ENCODE measurements around the gene CHGA. TPM values are rescaled to one million over a fixed set of nuclear protein-coding genes. Genes with fewer than 3 reads are reported as not detected.

Gene CHGA
- total and polyA plus RNA-seq, 2 of the 8 experiments (the other 6 are each of a cell fraction or from before 2014, with no cell fraction given) = 17.5 to 28.2 TPM

- TF ChIP-seq SP1 (IDR thresholded peaks at IDR 0.05; ENCODE audit: low read depth, low read length) = no peak
- no peak for TF ChIP-seq SP2 (IDR thresholded peaks at IDR 0.05; ENCODE audit: low read length)
- TF ChIP-seq KDM4A (IDR thresholded peaks at IDR 0.05; ENCODE audit: low read depth, low read length, severe bottlenecking) = no peak
- no peak for TF ChIP-seq EGR1 (IDR thresholded peaks at IDR 0.05; ENCODE audit: borderline replicate concordance, low read depth, low read length)
- no peak for TF ChIP-seq FOSL1 (IDR thresholded peaks at IDR 0.05; ENCODE audit: insufficient read depth, low read depth, low read length)
- TF ChIP-seq GTF2F1 (IDR thresholded peaks at IDR 0.05; ENCODE audit: borderline replicate concordance, low read depth, low read length) = no peak
- TF ChIP-seq BACH1 (IDR thresholded peaks at IDR 0.05; ENCODE audit: low read length) = no peak
- no peak for TF ChIP-seq KDM1A (IDR thresholded peaks at IDR 0.05; ENCODE audit: borderline replicate concordance, low read length)
- no peak for TF ChIP-seq ASH2L (IDR thresholded peaks at IDR 0.05; ENCODE audit: low read length)
- no peak for TF ChIP-seq SRF (IDR thresholded peaks at IDR 0.05; ENCODE audit: low read depth, low read length)
Observed at GRCh38 chr14:92917041-92917940, 5.7 kb upstream of the CHGA start (continued).

Measured in H1 (cell line).